ENCODE data around the gene OR2A5.

The OR2A5 gene

GRCh38 chr7:144023171-144023827, 25.4 kb upstream of the OR2A5 start:
- Histone ChIP-seq H3K4me1 (no peaks in the 10 kb centered on the region), H3K9me3 (no peaks in the 10 kb centered on the region), H3K36me3 (replicated peaks) (no peaks in the 10 kb centered on the region), H3K4me3 (no peak overlapping the region), H3K27me3 (ENCODE audit: low read depth) (no peaks in the 10 kb centered on the region)
- DNase-seq (ENCODE audit: low spot score in 2 of 2), result no peak
- in situ Hi-C loops (cut with MboI; ENCODE audit: low sequenced_read_pairs), result no loop called here

- no peaks in the 10 kb centered on the region for H3K9me3 ChIP-seq
- in situ Hi-C loops (cut with MboI; ENCODE audit: low sequenced_read_pairs), result no loop called here
- H3K4me1 ChIP-seq, result no peaks in the 10 kb centered on the region
- H3K27me3 ChIP-seq (ENCODE audit: low read depth), result no peaks in the 10 kb centered on the region; the same call in 1 of the 2 replicates
- no peak for DNase-seq (ENCODE audit: low spot score in 2 of 2)
- H3K4me3 ChIP-seq, result no peak overlapping the region
- no peaks in the 10 kb centered on the region for H3K36me3 ChIP-seq (replicated peaks)
Observed at GRCh38 chr7:144024213-144024612, 24.5 kb upstream of the OR2A5 start.

- H3K36me3 ChIP-seq (replicated peaks), result no peaks in the 10 kb centered on the region
- H3K9me3 ChIP-seq, result no peaks in the 10 kb centered on the region
- no peak overlapping the region for H3K4me3 ChIP-seq
- no peaks in the 10 kb centered on the region for H3K4me1 ChIP-seq
- DNase-seq (ENCODE audit: low spot score in 2 of 2), result no peak
- H3K27me3 ChIP-seq (ENCODE audit: low read depth), result no peaks in the 10 kb centered on the region; the same call in 1 of the 2 replicates
- in situ Hi-C loops (cut with MboI; ENCODE audit: low sequenced_read_pairs), result no loop called here
Observed at GRCh38 chr7:144026203-144026883, 22.4 kb upstream of the OR2A5 start.

DNA sequence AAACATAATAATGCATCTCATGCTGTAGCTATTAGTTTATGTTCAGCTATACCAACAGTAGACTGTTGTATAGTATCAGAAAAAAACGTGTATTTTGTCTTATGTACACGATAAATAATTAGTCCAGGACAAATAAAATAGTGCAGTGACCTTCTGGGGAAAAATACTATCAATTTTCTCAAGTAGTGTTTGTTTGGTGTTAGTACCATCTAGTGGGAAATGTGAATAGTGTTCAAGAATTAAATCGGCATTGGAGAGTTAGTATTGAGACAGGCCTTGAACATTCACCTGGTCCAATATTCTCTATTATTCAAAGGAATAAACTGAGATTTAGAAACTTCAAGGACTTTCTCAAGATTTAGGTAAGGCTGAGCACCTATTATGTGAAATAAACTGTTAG, 21.7 kb upstream of the OR2A5 start:
- in situ Hi-C loops (cut with MboI; ENCODE audit: low sequenced_read_pairs), result no loop called here
- H3K4me3 ChIP-seq, result no peak overlapping the region
- H3K36me3 ChIP-seq (replicated peaks), result no peaks in the 10 kb centered on the region
- no peaks in the 10 kb centered on the region for H3K9me3 ChIP-seq
- no peaks in the 10 kb centered on the region for H3K4me1 ChIP-seq
- H3K27me3 ChIP-seq (ENCODE audit: low read depth), result no peaks in the 10 kb centered on the region; the same call in 1 of the 2 replicates
- no peak for DNase-seq (ENCODE audit: low spot score in 2 of 2)

DNA sequence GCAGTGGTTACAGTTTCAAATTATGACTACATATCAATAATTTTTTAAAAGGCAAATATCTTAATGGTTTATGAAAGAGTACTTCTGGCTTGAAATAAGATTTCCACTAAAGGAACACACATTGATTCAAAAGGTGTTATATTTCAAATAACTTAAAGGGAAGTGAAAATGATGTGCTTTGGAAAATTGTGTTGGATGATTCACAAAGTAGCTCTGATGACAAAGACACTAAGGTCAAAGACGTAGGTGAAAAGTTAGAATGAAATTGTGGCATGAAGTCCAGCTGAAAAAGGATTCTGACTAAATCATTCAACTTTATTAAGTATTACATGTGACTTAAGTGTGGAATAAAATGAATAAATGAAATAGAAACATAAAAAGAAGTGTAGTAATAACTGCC, 20.8 kb upstream of the OR2A5 start:
- Histone ChIP-seq H3K4me3 (no peak overlapping the region), H3K4me1 (no peaks in the 10 kb centered on the region), H3K9me3 (no peaks in the 10 kb centered on the region), H3K27me3 (ENCODE audit: low read depth) (no peaks in the 10 kb centered on the region; the same call in 1 of the 2 replicates), H3K36me3 (replicated peaks) (no peaks in the 10 kb centered on the region)
- in situ Hi-C loops (cut with MboI; ENCODE audit: low sequenced_read_pairs), result no loop called here
- DNase-seq (ENCODE audit: low spot score in 2 of 2), result no peak

- Histone ChIP-seq H3K27me3 (ENCODE audit: low read depth) (peaks cover 5% of the 10 kb centered on the region; the same call in 1 of the 2 replicates), H3K4me1 (no peaks in the 10 kb centered on the region; the same call in 1 of the 2 replicates), H3K9me3 (no peaks in the 10 kb centered on the region), H3K36me3 (replicated peaks) (no peaks in the 10 kb centered on the region), H3K4me3 (no peak overlapping the region)
- in situ Hi-C loops (cut with MboI; ENCODE audit: low sequenced_read_pairs), result no loop called here
- no peak for DNase-seq (ENCODE audit: low spot score in 2 of 2)
Observed at GRCh38 chr7:144028547-144028946, 20.2 kb upstream of the OR2A5 start.

DNA sequence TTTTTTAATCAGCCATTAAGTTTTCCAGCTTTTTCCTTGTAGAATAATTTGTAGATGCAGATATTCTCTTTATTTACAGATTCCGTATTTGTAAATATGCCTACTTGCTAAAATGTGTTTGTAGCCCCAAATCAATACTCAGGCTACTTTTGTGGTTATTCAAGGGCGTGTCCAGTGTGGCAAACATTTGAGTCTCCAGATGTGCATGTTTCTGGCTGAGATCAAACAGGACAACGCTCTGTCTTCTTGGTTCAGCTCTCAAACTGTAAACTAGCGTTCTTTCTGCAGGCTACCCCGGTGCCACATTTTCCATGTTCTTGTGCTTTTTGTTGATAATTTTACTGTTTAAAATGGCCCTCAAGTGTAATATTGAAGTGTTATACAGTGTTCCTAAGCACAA, 16.2 kb upstream of the OR2A5 start:
- H3K4me3 ChIP-seq, result no peak overlapping the region
- DNase-seq (ENCODE audit: low spot score in 2 of 2), result no peak
- H3K9me3 ChIP-seq, result no peaks in the 10 kb centered on the region
- H3K36me3 ChIP-seq (replicated peaks), result no peaks in the 10 kb centered on the region
- H3K27me3 ChIP-seq (ENCODE audit: low read depth), result peaks cover 5% of the 10 kb centered on the region; the same call in 1 of the 2 replicates
- in situ Hi-C loops (cut with MboI; ENCODE audit: low sequenced_read_pairs), result no loop called here
- H3K4me1 ChIP-seq, result no peaks in the 10 kb centered on the region; the same call in 1 of the 2 replicates

- no peak for DNase-seq (ENCODE audit: low spot score in 2 of 2)
- no peaks in the 10 kb centered on the region; the same call in 1 of the 2 replicates for H3K4me1 ChIP-seq
- peaks cover 5% of the 10 kb centered on the region; the same call in 1 of the 2 replicates for H3K27me3 ChIP-seq (ENCODE audit: low read depth)
- no peak overlapping the region for H3K4me3 ChIP-seq
- no peaks in the 10 kb centered on the region for H3K36me3 ChIP-seq (replicated peaks)
- no peaks in the 10 kb centered on the region for H3K9me3 ChIP-seq
- in situ Hi-C loops (cut with MboI; ENCODE audit: low sequenced_read_pairs), result no loop called here
Observed at GRCh38 chr7:144032985-144033709, 15.6 kb upstream of the OR2A5 start.

- no peak for DNase-seq (ENCODE audit: low spot score in 2 of 2)
- in situ Hi-C loops (cut with MboI; ENCODE audit: low sequenced_read_pairs), result no loop called here
- no peaks in the 10 kb centered on the region for H3K9me3 ChIP-seq
- H3K27me3 ChIP-seq (ENCODE audit: low read depth), result peaks cover 5% of the 10 kb centered on the region; the same call in 1 of the 2 replicates
- H3K4me3 ChIP-seq, result no peak overlapping the region
- H3K4me1 ChIP-seq, result no peaks in the 10 kb centered on the region; the same call in 1 of the 2 replicates
- no peaks in the 10 kb centered on the region for H3K36me3 ChIP-seq (replicated peaks)
Observed at GRCh38 chr7:144035385-144035784, 13.4 kb upstream of the OR2A5 start.

DNA sequence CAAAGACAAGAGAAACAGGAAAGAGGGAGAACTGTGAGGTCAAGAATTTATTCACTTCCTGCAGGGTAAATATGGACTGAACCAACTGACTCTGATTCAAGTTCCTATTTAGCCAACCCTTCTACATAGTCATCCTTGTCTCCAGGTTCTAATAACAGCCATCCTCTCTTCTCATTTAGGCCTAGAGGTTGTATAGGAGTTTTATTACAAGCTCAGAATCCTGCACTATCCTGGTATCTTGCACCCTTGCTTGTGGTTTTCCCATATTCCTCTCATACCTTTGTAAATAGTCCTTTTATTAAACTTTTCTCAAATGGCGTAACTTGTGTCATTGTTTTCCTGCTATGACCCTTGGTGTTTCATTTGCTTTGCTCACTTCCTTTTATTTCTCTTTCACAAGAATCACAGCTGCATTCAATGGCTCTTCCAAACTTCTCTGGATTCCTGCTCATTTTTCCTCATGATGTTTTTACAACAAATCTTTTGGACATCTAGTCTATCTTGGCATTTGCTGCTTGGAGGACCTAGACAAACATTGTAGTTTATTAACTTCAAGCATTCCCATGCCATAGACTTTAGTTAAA, 12.4 kb upstream of the OR2A5 start:
- Histone ChIP-seq H3K9me3 (no peaks in the 10 kb centered on the region), H3K36me3 (replicated peaks) (no peaks in the 10 kb centered on the region), H3K27me3 (ENCODE audit: low read depth) (peaks cover 5% of the 10 kb centered on the region; the same call in 1 of the 2 replicates), H3K4me1 (no peaks in the 10 kb centered on the region; the same call in 1 of the 2 replicates), H3K4me3 (no peak overlapping the region)
- DNase-seq (ENCODE audit: low spot score in 2 of 2), result no peak
- in situ Hi-C loops (cut with MboI; ENCODE audit: low sequenced_read_pairs), result no loop called here

DNA sequence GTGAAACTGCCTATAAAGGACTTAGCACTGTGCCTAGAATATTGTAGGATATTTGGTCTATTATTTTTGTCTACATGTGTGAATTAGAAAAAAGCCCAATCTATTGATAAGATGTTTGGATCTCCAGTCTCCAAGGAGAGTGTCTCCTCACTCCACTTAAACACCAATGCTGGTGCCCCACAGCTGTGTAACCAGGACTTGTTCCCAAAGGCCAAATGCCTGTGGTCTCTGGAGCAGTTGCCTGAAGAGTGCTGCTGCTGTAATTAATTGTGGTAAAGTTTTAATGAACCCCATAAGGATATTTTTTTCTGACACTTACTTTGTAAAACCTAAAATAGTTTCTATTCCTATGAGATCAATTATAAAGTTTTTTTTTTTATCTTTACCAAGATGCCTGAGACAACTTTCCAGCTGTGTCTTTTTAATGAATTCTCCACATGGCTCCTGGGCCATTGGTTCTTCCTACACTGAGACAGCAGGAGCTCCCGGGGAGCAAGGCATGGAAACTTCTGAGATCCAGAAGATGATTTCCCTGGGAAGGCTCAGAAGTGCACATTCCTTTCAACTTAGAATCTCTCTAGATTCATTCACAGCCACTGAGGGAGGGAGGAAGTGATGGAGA, 11.2 kb upstream of the OR2A5 start:
- H3K4me3 ChIP-seq, result no peak overlapping the region
- in situ Hi-C loops (cut with MboI; ENCODE audit: low sequenced_read_pairs), result no loop called here
- H3K27me3 ChIP-seq (ENCODE audit: low read depth), result peaks cover 5% of the 10 kb centered on the region; the same call in 1 of the 2 replicates
- DNase-seq (ENCODE audit: low spot score in 2 of 2), result no peak
- H3K9me3 ChIP-seq, result no peaks in the 10 kb centered on the region
- H3K36me3 ChIP-seq (replicated peaks), result no peaks in the 10 kb centered on the region
- H3K4me1 ChIP-seq, result no peaks in the 10 kb centered on the region; the same call in 1 of the 2 replicates

DNA sequence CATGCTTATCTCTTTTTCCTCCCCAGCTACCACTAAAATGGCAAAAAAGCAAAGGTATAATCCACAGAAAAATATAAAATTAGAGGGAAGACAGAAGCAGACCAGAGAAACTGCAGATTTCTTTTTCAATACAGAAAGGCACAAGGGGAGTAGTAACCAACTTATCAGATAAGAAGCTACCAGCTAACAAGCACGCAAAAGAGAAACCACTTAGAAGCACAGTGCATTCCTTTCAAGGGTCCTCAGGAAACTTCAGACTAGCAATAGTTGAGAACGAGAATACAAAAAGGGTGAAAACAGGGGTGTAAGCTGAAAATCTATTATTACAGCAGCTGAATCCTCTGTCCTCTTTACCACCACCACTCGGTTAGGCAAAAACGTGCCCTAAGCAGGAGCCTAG, 9.9 kb upstream of the OR2A5 start:
- DNase-seq (ENCODE audit: low spot score in 2 of 2), result no peak
- no peaks in the 10 kb centered on the region for H3K4me1 ChIP-seq
- in situ Hi-C loops (cut with MboI; ENCODE audit: low sequenced_read_pairs), result no loop called here

GRCh38 chr7:144049491-144049890, 743 bp downstream of the OR2A5 start:
- Histone ChIP-seq H3K27me3 (ENCODE audit: low read depth) (peaks cover 6% of the 10 kb centered on the region; the same call in 1 of the 2 replicates), H3K4me1 (no peaks in the 10 kb centered on the region), H3K9me3 (no peaks in the 10 kb centered on the region), H3K36me3 (replicated peaks) (no peaks in the 10 kb centered on the region), H3K4me3 (no peak overlapping the region)
- in situ Hi-C loops (cut with MboI; ENCODE audit: low sequenced_read_pairs), result no loop called here
- DNase-seq (ENCODE audit: low spot score in 2 of 2), result no peak

More for the DNA sequence above, 9.9 kb upstream of the OR2A5 start:
- Histone ChIP-seq H3K9me3 (no peaks in the 10 kb centered on the region), H3K36me3 (replicated peaks) (no peaks in the 10 kb centered on the region), H3K4me3 (no peak overlapping the region), H3K27me3 (ENCODE audit: low read depth) (no peaks in the 10 kb centered on the region)

Data from HAP-1 (cell line).